Loucy (cell line): ENCODE results near the gene N4BP3.

Source experiments
- H2AFZ ChIP-seq: fragments of 200-600 bp; sonication (generic); 2 replicates; pipeline ENCODE4 v1.6.0; 2016; ENCODE audit warnings: antibody characterized with exemption, mild to moderate bottlenecking, low read length, moderate library complexity
- H3F3A ChIP-seq: fragments of 200-600 bp; 2 replicates; pipeline ENCODE4 v1.6.0; 2016; ENCODE audit warnings: antibody characterized with exemption, low read depth, mild to moderate bottlenecking
- H3K27me3 ChIP-seq: fragments of 200-600 bp; sonication (generic); 2 replicates; pipeline ENCODE4 v1.6.1; 2014; ENCODE audit warnings: low read length, mild to moderate bottlenecking; ENCODE audit not compliant: insufficient read depth, poor library complexity, severe bottlenecking
- H3K36me3 ChIP-seq: fragments of 200-600 bp; sonication (generic); 2 replicates; pipeline ENCODE4 v1.6.1; 2016; ENCODE audit warnings: low read length; ENCODE audit not compliant: insufficient read depth
- H3K4me1 ChIP-seq: fragments of 200-600 bp; sonication (generic); 2 replicates; pipeline ENCODE4 v1.5.1; 2014; ENCODE audit warnings: low read length, mild to moderate bottlenecking; ENCODE audit not compliant: insufficient read depth, poor library complexity, severe bottlenecking
- H3K4me2 ChIP-seq: fragments of 200-600 bp; sonication (generic); 2 replicates; pipeline ENCODE4 v1.6.0; 2014; ENCODE audit warnings: antibody characterized with exemption, low read length, low read depth, mild to moderate bottlenecking; ENCODE audit not compliant: poor library complexity, severe bottlenecking
- H3K4me3 ChIP-seq: fragments of 200-600 bp; sonication (generic); 2 replicates; pipeline ENCODE4 v1.5.1; 2014; ENCODE audit warnings: low read length, mild to moderate bottlenecking, mixed read lengths; ENCODE audit not compliant: poor library complexity, severe bottlenecking
- H3K79me2 ChIP-seq: fragments of 200-600 bp; sonication (generic); 2 replicates; pipeline ENCODE4 v1.6.1; 2014; ENCODE audit warnings: low read length; ENCODE audit not compliant: insufficient read depth
- H3K9ac ChIP-seq: fragments of 200-600 bp; sonication (generic); 2 replicates; pipeline ENCODE4 v1.6.0; 2014; ENCODE audit warnings: mild to moderate bottlenecking, low read depth, low read length, moderate library complexity; ENCODE audit not compliant: poor library complexity, severe bottlenecking
- H3K9me2 ChIP-seq: fragments of 200-600 bp; sonication (generic); replicated peaks from 2 replicates; pipeline ENCODE4 v1.6.1; 2016; ENCODE audit warnings: low read depth, low read length, mixed read lengths
- H3K9me3 ChIP-seq: fragments of 200-600 bp; sonication (generic); 2 replicates; pipeline ENCODE4 v1.6.1; 2014; ENCODE audit warnings: mild to moderate bottlenecking, antibody characterized with exemption, low read length, low read depth; ENCODE audit not compliant: insufficient read depth
- H4K20me1 ChIP-seq: fragments of 200-600 bp; sonication (generic); 2 replicates; pipeline ENCODE4 v1.6.0; 2014; ENCODE audit warnings: antibody characterized with exemption, low read length, mild to moderate bottlenecking; ENCODE audit not compliant: insufficient read depth, poor library complexity, severe bottlenecking
- CTCF ChIP-seq: fragments of 200-600 bp; sonication (generic); conservative IDR thresholded peaks from 2 replicates; pipeline ENCODE4 v1.5.1; 2014; ENCODE audit warnings: mild to moderate bottlenecking, antibody characterized with exemption, low read length
- EZH2phosphoT487 ChIP-seq: fragments of 200-600 bp; IDR thresholded peaks from 2 replicates; pipeline ENCODE4 v1.6.1; 2018; ENCODE audit warnings: antibody characterized with exemption, mild to moderate bottlenecking, moderate library complexity, borderline replicate concordance

N4BP3 gene

GRCh38 chr5:178114325-178115135 lies 1.2 kb downstream of the N4BP3 start:
- Histone ChIP-seq H3K4me2 (peak overlapping the region; percentile 93), H3K9ac (peak overlapping the region; percentile 73), H3K36me3 (no peaks in the 10 kb centered on the region), H3F3A (no peaks in the 10 kb centered on the region), H3K79me2 (peaks cover 51% of the 10 kb centered on the region; the same call in 1 of the 2 replicates), H3K9me3 (no peaks in the 10 kb centered on the region), H3K4me3 (peak overlapping the region; percentile 80), H3K4me1 (peaks cover 15% of the 10 kb centered on the region), H3K9me2 (no peaks in the 10 kb centered on the region), H3K27me3 (no peaks in the 10 kb centered on the region), H4K20me1 (no peaks in the 10 kb centered on the region), H2AFZ (0 out of 2 replicates have a peak overlapping the region, but pooled peaks have one; percentile 51)
- TF ChIP-seq CTCF (no peak), EZH2phosphoT487 (no peak)

GRCh38 chr5:178115136-178115813 lies 1.9 kb downstream of the N4BP3 start:
- peaks cover 15% of the 10 kb centered on the region for H3K4me1 ChIP-seq
- no peak for TF ChIP-seq CTCF
- no peak overlapping the region for H2AFZ ChIP-seq
- no peaks in the 10 kb centered on the region for H3K9me2 ChIP-seq
- H3F3A ChIP-seq, result no peaks in the 10 kb centered on the region
- H3K4me3 ChIP-seq, result peak overlapping the region; percentile 80
- peaks cover 58% of the 10 kb centered on the region; the same call in 1 of the 2 replicates for H3K79me2 ChIP-seq
- no peaks in the 10 kb centered on the region for H4K20me1 ChIP-seq
- no peaks in the 10 kb centered on the region for H3K36me3 ChIP-seq
- peak overlapping the region; percentile 73 for H3K9ac ChIP-seq
- no peaks in the 10 kb centered on the region for H3K9me3 ChIP-seq
- no peaks in the 10 kb centered on the region for H3K27me3 ChIP-seq
- peak overlapping the region; percentile 93 for H3K4me2 ChIP-seq

- H3K4me2 ChIP-seq, result peak overlapping the region; percentile 93
- peak overlapping the region; percentile 73 for H3K9ac ChIP-seq
- peaks cover 58% of the 10 kb centered on the region; the same call in 1 of the 2 replicates for H3K79me2 ChIP-seq
- H3F3A ChIP-seq, result no peaks in the 10 kb centered on the region
- H3K27me3 ChIP-seq, result no peaks in the 10 kb centered on the region
- no peaks in the 10 kb centered on the region for H3K9me3 ChIP-seq
- no peak overlapping the region for H2AFZ ChIP-seq
- no peaks in the 10 kb centered on the region for H3K36me3 ChIP-seq
- H3K9me2 ChIP-seq, result no peaks in the 10 kb centered on the region
- peak overlapping the region; percentile 80 for H3K4me3 ChIP-seq
- TF ChIP-seq CTCF, result no peak
- TF ChIP-seq EZH2phosphoT487, result no peak
- H4K20me1 ChIP-seq, result no peaks in the 10 kb centered on the region
- peaks cover 20% of the 10 kb centered on the region for H3K4me1 ChIP-seq
Observed at GRCh38 chr5:178115814-178116142, 2.4 kb downstream of the N4BP3 start.
